GM12891 (cell line): Measurements from ENCODE around the gene MBOAT2. TPM values are rescaled to one million over a fixed set of nuclear protein-coding genes. Genes with fewer than 3 reads are reported as not detected.
A peak's percentile ranks its signal among the peaks of the same experiment; 100 is the strongest.
"Not testable (repeated sequence)": the region's sequence is repeated elsewhere in the genome, so short reads cannot be mapped to it uniquely, and the experiment has no call there.

Experiments
- DNase-seq: peaks from one replicate; pipeline ENCODE4 v3.0.0; 2011; ENCODE audit warnings: low spot score; ENCODE audit not compliant: insufficient read length
- FAIRE-seq: peaks from 2 replicates; lab custom pipeline; 2011; peaks lifted over from hg19 to GRCh38; lab: Jason Lieb, UNC
- PAX5 ChIP-seq: IDR thresholded peaks from 2 replicates; pipeline ENCODE4 v1.6.1; 2011; ENCODE audit warnings: low read length, moderate library complexity, mild to moderate bottlenecking; ENCODE audit not compliant: insufficient read depth, severe bottlenecking
- POLR2A ChIP-seq: IDR thresholded peaks from 2 replicates; pipeline ENCODE4 v1.6.1; 2011; ENCODE audit warnings: low read depth, low read length, control low read depth
- POLR2AphosphoS5 ChIP-seq: IDR thresholded peaks from 2 replicates; pipeline ENCODE4 v1.6.1; 2011; ENCODE audit warnings: low read depth, low read length, control low read depth
- POU2F2 ChIP-seq: IDR thresholded peaks from 2 replicates; pipeline ENCODE4 v1.6.1; 2011; ENCODE audit warnings: low read depth, mild to moderate bottlenecking, control low read depth, low read length, moderate library complexity
- SPI1 ChIP-seq: IDR thresholded peaks from 2 replicates; pipeline ENCODE4 v1.6.1; 2011; ENCODE audit warnings: low read depth, low read length, control low read depth
- TAF1 ChIP-seq: IDR thresholded peaks from 2 replicates; pipeline ENCODE4 v1.6.1; 2011; ENCODE audit warnings: low read depth, low read length, control low read depth
- polyA plus RNA-seq: library from polyadenylated mRNA; unstranded; fragments of >200 nt; gene quantifications from one replicate; pipeline ENCODE4 v1.2.1, GENCODE V29; 2012; ENCODE audit warnings: low read depth, missing spikeins, inconsistent platforms; ENCODE audit not compliant: missing spikeins

Gene MBOAT2, protein sequence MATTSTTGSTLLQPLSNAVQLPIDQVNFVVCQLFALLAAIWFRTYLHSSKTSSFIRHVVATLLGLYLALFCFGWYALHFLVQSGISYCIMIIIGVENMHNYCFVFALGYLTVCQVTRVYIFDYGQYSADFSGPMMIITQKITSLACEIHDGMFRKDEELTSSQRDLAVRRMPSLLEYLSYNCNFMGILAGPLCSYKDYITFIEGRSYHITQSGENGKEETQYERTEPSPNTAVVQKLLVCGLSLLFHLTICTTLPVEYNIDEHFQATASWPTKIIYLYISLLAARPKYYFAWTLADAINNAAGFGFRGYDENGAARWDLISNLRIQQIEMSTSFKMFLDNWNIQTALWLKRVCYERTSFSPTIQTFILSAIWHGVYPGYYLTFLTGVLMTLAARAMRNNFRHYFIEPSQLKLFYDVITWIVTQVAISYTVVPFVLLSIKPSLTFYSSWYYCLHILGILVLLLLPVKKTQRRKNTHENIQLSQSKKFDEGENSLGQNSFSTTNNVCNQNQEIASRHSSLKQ
- polyA plus RNA-seq = 2.8 TPM

DNA sequence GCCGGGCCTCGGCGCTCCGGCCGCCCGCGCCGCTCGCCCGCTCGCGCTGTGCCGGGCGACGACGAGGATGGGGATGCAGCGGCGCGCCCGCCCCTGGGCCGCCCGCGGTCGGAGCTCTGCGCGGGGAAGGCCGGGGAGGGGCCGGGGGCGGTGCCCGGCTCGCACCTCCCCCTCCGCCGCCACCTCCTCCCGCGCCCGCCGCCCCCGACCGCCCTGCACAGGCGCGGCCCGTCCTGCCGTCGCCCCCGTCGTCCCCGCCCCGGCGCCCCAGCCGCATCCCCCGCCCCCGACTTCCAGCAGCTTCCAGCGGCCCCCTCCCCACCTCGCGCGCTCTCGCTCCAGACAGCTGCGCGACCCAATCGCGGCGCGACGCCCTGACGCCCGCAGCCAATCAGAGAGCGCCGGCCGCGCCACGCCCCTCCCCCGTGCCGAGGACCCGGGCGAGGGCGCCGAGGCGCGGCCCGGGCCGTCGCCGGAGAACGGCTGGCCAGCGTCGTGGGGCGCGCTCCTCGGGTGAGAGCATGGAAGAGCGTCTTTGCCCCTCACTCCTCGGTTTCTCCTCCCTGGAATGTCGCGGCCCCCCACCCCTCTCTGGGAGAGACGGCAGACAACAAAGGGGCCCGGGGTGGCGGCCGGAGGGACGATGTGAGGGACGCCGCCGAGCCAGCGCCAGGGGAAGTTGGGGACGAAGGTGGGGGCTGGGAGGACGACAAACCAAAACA lies at the start of gene MBOAT2:
TSS of gene MBOAT2 (minus strand) at position 69 of the 722 bp plus-strand sequence. CDS start 70 bp downstream, outside the sequence.
- DNase-seq = peak; percentile 84
- TF ChIP-seq TAF1 = no peak
- TF ChIP-seq POLR2AphosphoS5 = no peak
- no peak for TF ChIP-seq PAX5
- no peak for TF ChIP-seq POLR2A
- no peak for TF ChIP-seq POU2F2
- no peak for TF ChIP-seq SPI1
- peak; percentile 60 for FAIRE-seq

- DNase-seq = no peak
- FAIRE-seq = no peak
Measured at GRCh38 chr2:9052821-9053533, 49.5 kb upstream of the MBOAT2 start.

DNA sequence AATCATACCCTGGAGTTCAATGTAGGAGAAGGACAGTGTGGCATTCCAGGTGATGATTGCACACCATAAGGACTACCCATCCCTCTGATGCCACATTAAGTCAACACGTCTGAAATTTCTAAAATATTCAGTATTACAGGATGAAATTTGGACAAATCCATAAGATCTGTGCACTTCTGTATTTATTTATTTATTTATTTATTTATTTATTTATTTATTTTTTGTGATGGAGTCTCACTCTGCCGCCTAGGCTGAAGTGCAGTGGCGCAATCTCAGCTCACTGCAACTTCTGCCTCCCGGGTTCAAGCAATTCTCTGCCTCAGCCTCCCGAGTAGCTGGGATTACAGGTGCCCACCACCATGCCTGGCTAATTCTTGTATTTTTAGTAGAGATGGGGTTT lies 48.0 kb upstream of the MBOAT2 start:
- FAIRE-seq, DNase-seq: not testable (repeated sequence)

More at GRCh38 chr2:9052821-9053533, 49.5 kb upstream of the MBOAT2 start:
- TF ChIP-seq POLR2AphosphoS5 = no peak
- TF ChIP-seq SPI1 = no peak
- TF ChIP-seq TAF1 = no peak
- TF ChIP-seq POLR2A = no peak
- no peak for TF ChIP-seq POU2F2
- TF ChIP-seq PAX5 = no peak

DNA sequence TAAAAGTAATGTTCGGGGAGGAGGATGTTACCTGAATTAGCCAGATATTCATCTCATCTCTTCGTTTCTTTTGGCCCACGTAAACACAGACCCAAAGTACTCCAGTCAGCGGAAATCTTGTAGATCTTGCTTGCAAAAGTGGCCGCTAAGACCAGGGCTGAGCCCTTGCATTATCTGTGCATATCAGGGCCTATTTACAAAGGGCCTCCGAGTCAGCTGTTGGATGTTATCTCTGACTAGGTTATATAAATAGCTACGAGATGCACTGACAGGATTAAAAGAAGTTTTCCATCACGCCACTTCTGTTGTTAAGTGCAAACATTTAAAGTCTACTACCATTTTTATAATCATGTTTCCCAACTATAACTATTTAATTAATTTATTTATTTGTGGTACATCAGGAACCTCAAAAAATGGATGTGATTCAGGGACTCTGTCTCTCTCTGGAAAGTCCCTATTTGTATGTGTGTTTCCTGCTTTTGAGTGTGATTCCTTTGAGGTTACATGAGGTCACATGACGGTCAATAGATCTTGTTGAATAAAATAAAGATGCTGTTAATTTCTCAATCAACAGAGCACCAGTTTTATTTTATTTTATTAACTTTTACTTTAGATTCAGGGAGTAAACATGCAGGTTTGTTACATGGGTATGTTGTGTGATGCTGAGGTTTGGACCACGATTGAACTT lies 46.8 kb upstream of the MBOAT2 start:
- TF ChIP-seq SPI1 = no peak
- TF ChIP-seq POLR2A = no peak
- no peak for TF ChIP-seq POLR2AphosphoS5
- TF ChIP-seq PAX5 = no peak
- TF ChIP-seq POU2F2 = no peak
- no peak for TF ChIP-seq TAF1
- no peak for DNase-seq
- FAIRE-seq = no peak

- FAIRE-seq (no peak), DNase-seq (no peak)
- TF ChIP-seq POLR2A (no peak), PAX5 (no peak), SPI1 (no peak), POLR2AphosphoS5 (no peak), TAF1 (no peak), POU2F2 (no peak)
Measured at GRCh38 chr2:9045595-9045994, 42.1 kb upstream of the MBOAT2 start.

- not testable (repeated sequence) for FAIRE-seq
Measured at GRCh38 chr2:9043491-9043890, 40.0 kb upstream of the MBOAT2 start.

GRCh38 chr2:9037166-9037565 lies 33.7 kb upstream of the MBOAT2 start:
- no peak for FAIRE-seq
- DNase-seq = no peak
- no peak for TF ChIP-seq SPI1
- no peak for TF ChIP-seq POLR2AphosphoS5
- TF ChIP-seq POU2F2 = no peak
- TF ChIP-seq POLR2A = no peak

More at GRCh38 chr2:9043491-9043890, 40.0 kb upstream of the MBOAT2 start:
- not testable (repeated sequence) for DNase-seq

DNA sequence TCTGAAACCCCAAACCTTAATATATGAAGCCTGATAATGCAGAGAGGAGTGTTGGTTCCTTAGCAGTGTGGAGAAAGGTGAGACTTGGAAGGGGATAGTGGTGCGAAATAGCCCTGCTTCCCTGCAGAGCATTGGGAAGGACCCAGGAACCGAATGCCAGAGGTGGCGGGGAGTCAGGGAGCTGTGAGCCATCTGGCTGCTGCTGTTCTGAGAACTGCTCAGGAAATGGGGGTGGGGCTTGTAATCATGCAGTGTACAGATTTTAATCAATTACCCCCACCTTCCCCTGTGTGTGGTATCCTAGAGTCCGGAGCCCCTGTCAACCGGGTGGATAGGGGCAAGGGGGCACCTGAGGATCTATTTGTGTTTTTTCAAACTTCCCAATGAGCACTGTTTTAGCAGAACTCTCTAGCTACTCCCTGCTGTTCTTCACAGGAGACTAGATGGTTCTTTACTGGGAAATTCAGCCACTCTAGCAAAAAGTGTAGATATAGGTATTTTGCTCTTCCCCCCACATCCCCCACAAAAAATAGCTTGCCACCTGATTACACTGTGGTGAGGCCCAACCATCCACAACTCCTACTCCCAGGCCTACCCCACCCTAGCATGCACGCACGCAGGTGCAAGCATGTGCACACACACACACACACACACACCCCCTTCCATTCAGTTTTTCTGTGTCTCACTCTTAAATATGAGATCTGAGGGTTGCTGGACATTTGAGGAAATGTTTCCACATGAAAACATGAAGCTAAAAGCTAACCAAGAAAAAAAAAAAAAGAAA lies 30.1 kb upstream of the MBOAT2 start:
- no peak for TF ChIP-seq POLR2A
- TF ChIP-seq POLR2AphosphoS5 = no peak
- no peak for TF ChIP-seq SPI1
- TF ChIP-seq TAF1 = no peak
- no peak for TF ChIP-seq PAX5
- TF ChIP-seq POU2F2 = no peak
- no peak for FAIRE-seq
- no peak for DNase-seq
